ENCODE results near the gene ATXN10. TPM values are rescaled to one million over a fixed set of nuclear protein-coding genes. Genes with fewer than 3 reads are reported as not detected.

The ATXN10 gene
- total RNA-seq, 6 donors from 2014 or later: 90.2 to 137 (median 110) TPM

DNA sequence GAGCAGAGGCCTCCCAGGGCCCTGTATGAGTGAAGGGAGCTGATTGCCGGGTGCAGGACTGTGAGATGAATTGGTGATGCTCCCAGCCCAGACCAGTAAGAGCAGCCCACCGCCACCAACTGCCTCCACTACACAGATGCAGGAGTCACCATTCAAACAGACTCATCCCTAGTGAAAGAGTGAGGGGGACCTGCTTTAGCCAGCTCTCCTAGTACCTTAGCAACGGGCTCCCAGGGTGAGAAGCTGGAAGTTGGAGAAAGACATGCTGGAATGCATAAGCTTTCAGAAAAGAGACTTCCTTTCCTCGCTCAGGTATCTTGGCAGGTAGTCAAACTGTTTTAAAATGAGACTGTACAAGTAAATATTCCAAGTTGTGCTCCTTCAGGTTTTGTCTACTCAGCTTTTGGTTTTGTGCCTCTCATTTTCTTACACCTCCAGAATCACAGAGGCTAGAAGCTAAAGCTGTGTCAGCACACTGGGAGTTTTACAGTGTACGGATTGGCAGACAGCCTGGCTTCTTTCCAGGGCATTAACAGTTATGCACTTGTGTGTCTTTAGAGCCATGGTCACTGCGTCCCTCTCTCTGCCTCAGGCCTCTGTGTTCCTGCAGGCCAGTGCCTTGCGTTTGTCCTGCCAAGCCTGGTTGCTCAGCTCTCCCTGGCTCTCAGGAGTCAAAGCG is 146.2 kb downstream of the ATXN10 start:
- no peaks in the 10 kb centered on the region for H3K9me3 ChIP-seq
- H3K4me3 ChIP-seq: no peak overlapping the region
- TF ChIP-seq CTCF (IDR thresholded peaks at IDR 0.05) (no peak), POLR2A (IDR thresholded peaks at IDR 0.05) (no peak), EP300 (IDR thresholded peaks at IDR 0.05) (no peak), POLR2AphosphoS5 (IDR thresholded peaks at IDR 0.05) (no peak)
- H3K4me1 ChIP-seq: peaks cover 0 to 4% (median 0%) of the 10 kb centered on the region in 4 donors
- 76 to 77% methylated on average over 8 of the region's 8 CpGs for WGBS, 2 donors
- H3K27me3 ChIP-seq: no peaks in the 10 kb centered on the region
- peaks cover 2 to 34% (median 4%) of the 10 kb centered on the region in 4 donors for H3K36me3 ChIP-seq
- DNase-seq (peak in 1 of 2 donors; percentile 64), ATAC-seq (ENCODE audit: low FRiP score in 2 of 2) (peak in 1 of 2 donors; percentile 35)
- no peak overlapping the region for H3K27ac ChIP-seq

- Histone ChIP-seq H3K27ac (no peak overlapping the region), H3K4me3 (no peak overlapping the region), H3K9me3 (no peaks in the 10 kb centered on the region), H3K27me3 (no peaks in the 10 kb centered on the region), H3K4me1 (peaks cover 0 to 4% (median 0%) of the 10 kb centered on the region in 4 donors), H3K36me3 (peaks cover 2 to 34% (median 4%) of the 10 kb centered on the region in 4 donors)
- TF ChIP-seq EP300 (IDR thresholded peaks at IDR 0.05) (no peak), POLR2AphosphoS5 (IDR thresholded peaks at IDR 0.05) (no peak), CTCF (IDR thresholded peaks at IDR 0.05) (no peak), POLR2A (IDR thresholded peaks at IDR 0.05) (no peak)
- DNase-seq (no peak), ATAC-seq (ENCODE audit: low FRiP score in 2 of 2) (peak in 1 of 2 donors; percentile 12)
- 88 to 94% methylated on average over 9 to 14 of the region's 14 CpGs for whole genome bisulfite sequencing, 2 donors
Observed at GRCh38 chr22:45818424-45819085, 146.9 kb downstream of the ATXN10 start.

- H3K4me3 ChIP-seq: no peak overlapping the region
- H3K9me3 ChIP-seq: no peaks in the 10 kb centered on the region
- H3K36me3 ChIP-seq: peaks cover 1 to 27% (median 4%) of the 10 kb centered on the region in 4 donors
- no peak for DNase-seq
- no peak for TF ChIP-seq POLR2AphosphoS5 (IDR thresholded peaks at IDR 0.05)
- no peak for TF ChIP-seq POLR2A (IDR thresholded peaks at IDR 0.05)
- no peak for TF ChIP-seq CTCF (IDR thresholded peaks at IDR 0.05)
- no peak for TF ChIP-seq EP300 (IDR thresholded peaks at IDR 0.05)
- no peaks in the 10 kb centered on the region for H3K27me3 ChIP-seq
- H3K27ac ChIP-seq: no peak overlapping the region
- peaks cover 0 to 4% (median 0%) of the 10 kb centered on the region in 4 donors for H3K4me1 ChIP-seq
- no peak for ATAC-seq (ENCODE audit: low FRiP score in 2 of 2)
- 89 to 96% methylated on average over 5 of the region's 5 CpGs for WGBS, 2 donors
Observed at GRCh38 chr22:45819305-45819704, 147.7 kb downstream of the ATXN10 start.

GRCh38 chr22:45823336-45823735 is 151.7 kb downstream of the ATXN10 start:
- H3K27me3 ChIP-seq: no peaks in the 10 kb centered on the region
- H3K27ac ChIP-seq: no peak overlapping the region
- peaks cover 0 to under 1% (median 0%) of the 10 kb centered on the region in 4 donors for H3K36me3 ChIP-seq
- DNase-seq (no peak), ATAC-seq (ENCODE audit: low FRiP score in 2 of 2) (no peak)
- TF ChIP-seq EP300 (IDR thresholded peaks at IDR 0.05): no peak
- H3K4me3 ChIP-seq: no peak overlapping the region
- WGBS, 2 donors: 58 to 71% methylated on average over 6 of the region's 6 CpGs
- H3K4me1 ChIP-seq: peaks cover 0 to 2% (median 0%) of the 10 kb centered on the region in 4 donors
- H3K9me3 ChIP-seq: no peaks in the 10 kb centered on the region

- H3K36me3 ChIP-seq: no peaks in the 10 kb centered on the region
- ATAC-seq (ENCODE audit: low FRiP score in 2 of 2): no peak
- H3K4me1 ChIP-seq: no peaks in the 10 kb centered on the region
- H3K9me3 ChIP-seq: no peaks in the 10 kb centered on the region
- WGBS, 2 donors: 92% methylated on average over 2 of the region's 2 CpGs
- H3K27me3 ChIP-seq: no peaks in the 10 kb centered on the region
- H3K27ac ChIP-seq: no peak overlapping the region
- no peak overlapping the region for H3K4me3 ChIP-seq
- TF ChIP-seq POLR2AphosphoS5 (IDR thresholded peaks at IDR 0.05): no peak
- DNase-seq: no peak
Observed at GRCh38 chr22:45826520-45826919, 154.9 kb downstream of the ATXN10 start.
